GM10266 (cell line): ENCODE results near the gene VWCE.

ENCODE experiments used
- DNase-seq: peaks from one replicate; pipeline ENCODE4 v3.0.0; 2012; ENCODE audit errors: extremely low spot score
- TF ChIP-seq, protein P1 (sequence below): IDR thresholded peaks from 2 replicates; pipeline ENCODE4 v1.5.1; 2012; ENCODE audit warnings: mild to moderate bottlenecking, low read depth; ENCODE audit not compliant: control insufficient read depth, insufficient read depth; ENCODE audit errors: missing control alignments

VWCE gene

DNA sequence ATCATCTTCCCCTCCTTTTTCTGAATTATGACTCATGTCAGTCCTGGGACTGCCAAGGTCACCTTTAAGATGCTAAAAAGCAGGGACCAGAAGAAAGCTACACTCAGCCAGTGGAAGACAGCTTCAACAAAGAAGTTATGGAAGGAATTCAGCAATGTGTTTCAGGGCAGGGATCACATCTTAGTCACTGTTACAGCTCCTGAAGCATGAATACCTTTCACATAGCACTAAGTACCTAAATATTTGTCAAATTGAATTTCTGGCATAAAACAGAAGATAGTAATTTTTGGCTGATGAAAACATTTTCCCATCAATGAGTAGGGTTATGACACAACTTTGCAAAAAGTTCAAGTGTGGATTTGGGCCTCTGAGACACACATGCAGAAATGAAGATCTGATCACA lies 32.6 kb upstream of the VWCE start:
- no peak for DNase-seq
- TF ChIP-seq, protein P1, sequence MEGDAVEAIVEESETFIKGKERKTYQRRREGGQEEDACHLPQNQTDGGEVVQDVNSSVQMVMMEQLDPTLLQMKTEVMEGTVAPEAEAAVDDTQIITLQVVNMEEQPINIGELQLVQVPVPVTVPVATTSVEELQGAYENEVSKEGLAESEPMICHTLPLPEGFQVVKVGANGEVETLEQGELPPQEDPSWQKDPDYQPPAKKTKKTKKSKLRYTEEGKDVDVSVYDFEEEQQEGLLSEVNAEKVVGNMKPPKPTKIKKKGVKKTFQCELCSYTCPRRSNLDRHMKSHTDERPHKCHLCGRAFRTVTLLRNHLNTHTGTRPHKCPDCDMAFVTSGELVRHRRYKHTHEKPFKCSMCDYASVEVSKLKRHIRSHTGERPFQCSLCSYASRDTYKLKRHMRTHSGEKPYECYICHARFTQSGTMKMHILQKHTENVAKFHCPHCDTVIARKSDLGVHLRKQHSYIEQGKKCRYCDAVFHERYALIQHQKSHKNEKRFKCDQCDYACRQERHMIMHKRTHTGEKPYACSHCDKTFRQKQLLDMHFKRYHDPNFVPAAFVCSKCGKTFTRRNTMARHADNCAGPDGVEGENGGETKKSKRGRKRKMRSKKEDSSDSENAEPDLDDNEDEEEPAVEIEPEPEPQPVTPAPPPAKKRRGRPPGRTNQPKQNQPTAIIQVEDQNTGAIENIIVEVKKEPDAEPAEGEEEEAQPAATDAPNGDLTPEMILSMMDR, result no peak

DNA sequence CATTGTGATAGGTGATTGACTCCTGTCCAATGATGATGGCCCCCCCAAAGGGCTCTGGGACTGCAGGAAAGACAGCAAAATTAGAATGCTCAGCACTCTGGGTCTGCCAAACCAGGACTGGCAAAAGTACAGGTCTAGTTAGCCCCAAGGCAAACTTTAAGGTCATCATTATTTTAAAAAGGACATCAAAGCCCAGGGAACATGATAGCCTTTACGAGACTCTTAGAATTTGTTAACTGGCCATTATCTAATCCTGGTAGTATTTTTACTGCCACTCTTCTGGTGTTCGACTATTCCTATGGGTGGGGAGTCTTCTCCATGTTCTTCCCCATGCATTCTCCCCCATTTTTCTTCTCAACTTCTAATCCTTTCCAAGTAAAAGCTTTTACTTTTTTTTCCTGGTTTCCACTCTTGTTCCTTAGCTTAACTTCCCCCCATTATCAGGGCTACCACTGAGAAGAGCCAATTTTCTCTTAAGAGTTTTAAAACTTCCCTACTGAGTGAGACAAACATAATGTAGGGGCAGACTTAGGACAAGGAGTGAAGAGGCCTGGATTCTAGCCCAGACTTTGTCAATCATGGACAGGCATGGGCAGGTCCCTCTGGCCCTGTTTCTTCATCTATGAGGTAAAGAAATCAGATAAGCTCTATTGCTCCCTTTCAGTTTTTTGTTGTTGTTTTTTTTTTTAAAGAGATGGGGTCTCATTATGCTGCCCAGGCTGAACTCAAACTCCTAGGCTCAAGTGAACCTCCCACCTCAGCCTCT lies 30.7 kb upstream of the VWCE start:
- no peak for DNase-seq
- TF ChIP-seq, protein P1, result no peak

DNA sequence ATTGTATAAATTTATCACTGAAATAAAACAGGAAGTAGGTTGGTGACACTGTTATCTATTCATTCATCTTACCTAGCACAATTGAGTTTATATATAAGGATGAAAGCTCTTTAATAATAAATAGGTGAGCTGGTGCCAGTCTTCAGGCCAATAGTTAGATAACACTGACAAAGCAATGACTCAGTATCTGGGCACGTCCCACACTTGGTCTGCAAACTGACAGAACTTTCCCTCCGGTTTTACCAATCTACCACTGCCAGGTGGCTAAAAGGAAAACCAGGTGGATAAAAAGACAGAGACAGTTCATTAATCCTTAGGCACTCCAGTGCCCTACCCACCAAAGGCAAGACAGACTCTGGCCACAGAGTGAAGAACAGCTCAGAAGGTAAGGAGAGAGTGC lies 20.1 kb upstream of the VWCE start:
- no peak for DNase-seq
- TF ChIP-seq, protein P1, result no peak

DNA sequence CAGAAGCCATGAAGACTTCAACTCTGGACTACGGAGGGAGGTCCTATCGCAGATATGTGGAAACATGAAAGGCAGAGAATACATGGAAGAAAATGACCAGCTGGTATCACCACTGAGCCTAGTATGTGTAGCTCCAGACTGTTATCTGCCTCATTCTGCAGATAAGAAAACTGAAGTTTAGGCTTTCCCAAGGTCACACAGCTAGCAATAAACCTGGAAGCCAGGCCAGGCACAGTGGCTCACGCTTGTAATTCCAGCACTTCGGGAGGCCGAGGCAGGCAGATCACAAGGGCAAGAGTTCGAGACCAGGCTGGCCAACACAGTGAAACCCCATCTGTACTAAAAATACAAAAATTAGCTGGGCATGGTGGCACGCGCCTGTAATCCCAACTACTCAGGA lies 15.6 kb upstream of the VWCE start:
- no peak for DNase-seq
- TF ChIP-seq, protein P1, result no peak

DNA sequence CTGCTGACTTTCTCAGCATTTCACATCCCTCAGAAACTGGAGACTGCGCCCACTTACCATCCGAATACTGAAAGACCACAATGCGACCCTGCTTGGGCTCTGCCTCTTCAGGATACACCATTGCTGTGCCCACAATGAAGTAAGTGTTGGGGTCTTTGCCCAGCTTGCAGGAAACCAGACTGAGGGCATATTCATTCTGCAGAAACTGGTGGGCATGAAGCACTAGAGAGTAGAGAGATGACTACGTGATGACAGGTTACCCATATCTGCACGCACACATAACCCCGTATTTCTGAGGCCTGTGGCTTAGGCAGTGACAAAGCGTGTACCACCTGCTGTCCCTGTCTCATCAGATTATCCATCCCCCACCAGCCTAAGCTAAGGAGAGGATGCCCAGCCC lies 14.6 kb upstream of the VWCE start:
- DNase-seq, result no peak
- TF ChIP-seq, protein P1, result no peak

DNA sequence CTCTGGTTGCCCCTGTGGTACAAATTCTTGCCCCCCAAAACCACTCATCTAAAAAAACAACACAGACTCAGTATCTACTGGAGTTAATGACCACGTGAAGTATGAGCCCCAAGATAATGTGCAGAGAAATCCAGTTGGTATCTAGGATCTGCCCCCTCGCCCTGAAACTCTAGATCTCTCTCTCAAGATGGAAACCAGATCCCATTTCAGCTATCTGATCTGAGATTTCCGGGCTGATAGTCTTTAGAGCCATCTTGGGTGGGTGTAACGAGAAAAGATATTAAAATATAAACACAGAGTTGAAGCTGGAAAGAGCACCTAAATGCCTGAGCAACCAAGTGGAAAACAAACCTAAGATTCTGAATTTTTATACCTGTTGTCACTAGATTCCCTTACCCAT lies 14.0 kb upstream of the VWCE start:
- no peak for DNase-seq
- TF ChIP-seq, protein P1, result no peak

DNA sequence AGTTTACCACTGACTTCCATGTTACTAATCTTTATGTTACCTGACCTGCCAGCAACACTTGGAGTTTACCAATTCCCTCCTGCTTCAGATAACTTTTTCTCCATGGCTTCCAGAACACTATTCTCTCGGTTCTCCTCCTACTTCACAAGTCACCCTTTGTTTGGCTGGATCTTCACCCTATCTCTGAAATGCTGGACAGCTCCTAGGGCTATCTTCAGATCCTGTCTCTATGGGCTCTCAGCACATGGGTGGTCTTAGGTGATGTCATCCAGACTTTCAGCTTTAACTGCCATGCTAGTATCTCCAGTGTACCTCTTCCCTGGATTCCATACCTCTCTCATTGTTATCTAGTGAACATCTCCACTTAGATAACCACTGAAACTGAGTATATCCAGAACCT lies 12.2 kb upstream of the VWCE start:
- no peak for DNase-seq
- TF ChIP-seq, protein P1, result no peak
